Stimulated activated CD4-positive, alpha-beta T cell treated with anti-CD3 and anti-CD28 coated beads, Interleukin-1b, Interleukin-23, amount 100 ng/mL, for 48 hours (primary cell): Measurements from ENCODE around the gene RSPRY1.

Source experiments
- DNase-seq: peaks from one replicate; pipeline ENCODE4 v3.0.0-alpha.2; 2020

Gene RSPRY1

DNA sequence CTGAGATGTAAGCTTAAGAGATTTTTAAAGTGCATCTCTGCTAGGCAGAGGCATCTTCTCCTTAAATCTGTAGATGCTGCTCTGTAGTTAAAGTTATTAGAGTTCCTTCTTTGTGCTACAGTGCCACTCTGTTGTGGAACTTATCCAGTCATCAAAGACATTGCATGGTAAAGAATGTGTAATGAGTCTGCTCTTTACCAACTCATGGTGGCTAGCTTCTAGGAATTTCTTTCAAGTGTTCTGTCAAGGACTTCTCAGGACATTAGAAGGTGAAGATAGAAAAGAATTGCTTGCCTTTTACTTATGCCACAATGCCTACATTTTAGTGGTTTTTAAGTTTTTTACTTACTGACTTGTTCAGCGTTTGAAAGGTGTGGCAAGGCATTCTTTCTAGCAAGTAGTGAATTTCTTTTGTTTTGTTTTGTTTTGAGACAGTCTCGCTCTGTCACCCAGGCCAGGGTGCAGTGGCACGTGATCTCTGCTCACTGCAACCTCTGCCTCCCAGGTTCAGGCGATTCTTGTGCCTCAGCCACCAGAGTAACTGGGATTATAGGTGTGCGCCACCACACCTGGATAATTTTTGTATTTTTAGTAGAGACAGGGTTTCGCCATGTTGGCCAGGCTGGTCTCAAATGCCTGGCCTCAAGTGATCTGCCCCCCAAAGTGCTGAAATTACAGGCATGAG lies 38.7 kb downstream of the RSPRY1 start:
- no peak for DNase-seq

- DNase-seq = no peak
Observed at GRCh38 chr16:57225978-57226377, 39.8 kb downstream of the RSPRY1 start.

- no peak for DNase-seq
Observed at GRCh38 chr16:57226701-57227621, 40.8 kb downstream of the RSPRY1 start.

DNA sequence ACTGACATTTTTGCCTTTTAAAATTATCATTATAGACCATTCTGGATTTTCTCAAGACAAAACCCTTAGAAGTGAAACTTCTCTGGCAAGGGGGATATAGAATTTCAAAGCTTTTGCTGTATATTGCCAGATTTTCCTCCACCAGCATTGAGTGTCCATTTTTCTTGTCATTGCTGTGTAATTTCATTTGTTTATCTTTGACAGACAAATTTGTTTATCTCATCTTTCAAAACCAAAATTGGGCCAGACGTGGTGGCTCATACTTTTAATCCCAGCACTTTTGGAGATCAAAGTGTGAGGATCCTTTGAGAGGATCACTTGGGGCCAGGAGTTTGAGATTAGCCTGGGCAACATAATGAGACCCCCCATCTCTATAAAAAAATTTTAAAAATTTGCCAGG lies 43.0 kb downstream of the RSPRY1 start:
- DNase-seq = no peak

- DNase-seq = no peak
Observed at GRCh38 chr16:57231821-57232350, 45.8 kb downstream of the RSPRY1 start.

DNA sequence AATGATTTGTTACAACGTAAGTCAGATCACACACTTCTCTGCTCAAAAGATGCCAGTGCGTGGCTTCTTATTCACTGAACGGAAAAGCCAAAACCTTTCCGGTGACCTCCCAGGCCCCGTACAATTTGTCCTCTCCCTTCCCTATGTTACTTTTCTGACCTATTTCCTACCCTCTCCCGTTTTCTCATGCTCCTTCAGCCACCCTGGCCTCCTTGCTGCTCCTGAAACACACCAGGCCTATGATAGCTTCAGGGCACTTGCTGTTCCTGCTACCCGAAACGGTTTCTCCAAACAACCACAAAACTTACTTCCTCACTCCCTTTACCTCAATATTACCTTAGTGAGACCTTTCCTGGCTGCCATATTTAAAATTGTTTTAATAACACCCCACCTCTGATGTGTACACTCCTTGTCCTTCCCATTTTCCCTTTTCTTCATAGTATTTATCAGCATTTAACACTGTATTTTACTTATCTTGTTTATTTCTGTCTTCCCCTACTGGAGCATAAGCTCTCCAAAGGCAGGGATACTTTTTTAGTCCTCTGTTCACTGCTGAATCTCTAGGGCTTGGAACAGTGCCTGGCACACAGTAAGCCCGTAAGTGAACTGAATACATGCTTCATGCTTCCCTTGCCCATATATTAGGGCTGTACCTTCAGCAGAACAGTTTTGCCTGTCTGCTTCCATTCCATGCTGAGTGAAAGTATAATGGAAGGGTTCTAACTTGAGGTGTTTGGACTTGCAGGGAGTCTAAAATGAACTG lies 48.0 kb downstream of the RSPRY1 start:
- no peak for DNase-seq

DNA sequence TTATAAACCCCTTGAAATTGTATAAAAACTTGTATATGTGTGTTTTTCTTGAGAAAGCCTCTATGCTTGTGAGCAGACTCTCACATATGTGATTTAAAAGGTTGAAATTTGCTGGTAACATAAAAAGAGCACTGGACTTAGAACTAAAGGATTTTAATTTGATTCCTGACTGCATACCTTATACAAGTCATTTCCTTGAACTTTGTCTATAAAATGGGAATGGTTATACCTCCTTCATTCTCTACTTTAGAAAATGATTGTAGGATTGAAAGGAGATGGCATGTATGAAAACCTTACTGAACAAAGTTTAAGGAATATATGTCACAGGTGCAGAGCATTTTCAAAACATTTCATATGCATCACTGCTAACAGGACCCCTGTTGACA lies 48.6 kb downstream of the RSPRY1 start:
- no peak for DNase-seq

DNA sequence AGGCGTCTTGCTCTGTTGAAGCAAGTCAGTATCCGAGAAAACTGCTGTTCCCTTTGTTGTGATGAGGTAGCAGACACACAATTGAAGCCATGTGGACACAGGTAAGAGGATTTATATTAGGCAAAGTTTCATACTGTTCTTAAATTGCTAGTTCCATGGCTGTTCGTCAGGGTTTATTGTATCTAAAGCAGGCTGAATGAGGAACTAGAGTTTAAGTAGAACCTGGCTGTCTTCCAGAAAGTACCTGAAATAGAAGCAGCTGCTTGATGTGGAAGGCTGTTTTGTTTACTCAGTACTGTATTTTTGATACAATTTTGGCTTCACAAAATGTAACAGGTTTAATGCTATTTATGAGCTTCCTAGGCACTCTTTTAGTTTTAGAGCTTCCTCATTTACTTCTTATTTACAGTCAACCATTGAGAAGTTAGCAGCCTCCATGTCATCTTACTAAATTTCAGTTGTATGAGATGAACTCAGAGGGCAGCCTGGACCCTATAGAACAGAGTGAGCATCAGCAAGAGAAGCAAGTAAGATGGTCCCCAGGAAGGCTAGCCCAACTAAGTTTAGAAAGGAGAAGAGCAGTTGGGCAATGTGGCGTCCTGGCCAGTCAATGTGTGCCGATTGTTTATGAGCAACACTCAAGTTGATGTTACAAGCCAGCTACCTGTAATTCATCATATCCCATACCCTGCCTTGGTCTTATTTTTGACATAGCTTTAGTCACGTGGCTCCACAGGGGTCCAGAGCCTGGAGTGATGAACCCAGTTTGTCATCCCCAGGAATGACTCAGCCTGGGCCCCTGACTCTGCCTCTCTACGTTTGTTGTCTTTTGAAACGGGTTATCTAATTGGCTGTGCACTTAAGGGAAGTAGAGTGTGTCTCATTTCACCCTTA lies 49.2 kb downstream of the RSPRY1 start:
- DNase-seq = peak; percentile 80

GRCh38 chr16:57236022-57236350 lies 49.9 kb downstream of the RSPRY1 start:
- DNase-seq = no peak

- DNase-seq = no peak
Observed at GRCh38 chr16:57238682-57239081, 52.6 kb downstream of the RSPRY1 start.

DNA sequence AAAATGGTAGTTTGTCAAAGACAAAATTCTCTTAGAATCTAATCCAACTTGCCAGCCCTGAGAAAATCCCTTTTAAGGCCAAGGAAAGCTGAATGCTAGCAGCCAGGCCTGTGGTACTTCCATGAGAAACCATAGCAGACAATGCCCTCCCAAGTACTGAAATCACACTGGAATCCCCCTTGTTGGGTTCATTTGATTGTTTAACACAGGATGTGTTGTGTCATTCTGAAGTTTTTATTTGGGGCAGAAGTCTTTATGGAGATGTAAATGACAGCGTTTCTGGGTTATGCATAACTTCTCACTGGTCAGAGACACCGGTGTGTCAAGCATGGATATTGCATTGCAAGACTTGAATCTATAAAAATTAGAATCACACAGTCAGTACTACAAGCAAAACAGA lies 53.0 kb downstream of the RSPRY1 start:
- no peak for DNase-seq

- no peak for DNase-seq
Observed at GRCh38 chr16:57240851-57241250, 54.7 kb downstream of the RSPRY1 start.

- DNase-seq = no peak
Observed at GRCh38 chr16:57242650-57243049, 56.5 kb downstream of the RSPRY1 start.

DNA sequence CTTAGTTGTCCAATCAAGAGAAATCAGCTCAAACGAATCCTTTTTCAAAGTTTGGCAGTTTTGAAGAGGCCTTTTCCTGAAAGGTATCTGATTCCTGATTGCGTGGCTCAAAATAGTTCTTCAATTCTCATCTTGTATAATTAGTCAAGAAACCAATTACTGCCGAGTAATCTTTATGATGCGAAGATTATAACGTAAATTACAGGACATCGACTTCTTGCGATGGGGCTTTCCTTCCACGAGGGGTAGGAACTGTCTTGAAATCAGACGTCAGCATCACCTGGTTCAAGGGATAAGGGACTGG lies 58.3 kb downstream of the RSPRY1 start:
- no peak for DNase-seq

GRCh38 chr16:57244767-57245471 lies 58.8 kb downstream of the RSPRY1 start, which contains the start of gene ARL2BP:
Gene ARL2BP, plus strand, starts transcription at chr16:57245259. Its CDS starts 109 bp downstream, at chr16:57245368.
- DNase-seq = peak; percentile 97

GRCh38 chr16:57245472-57246113 lies 59.5 kb downstream of the RSPRY1 start:
- no peak for DNase-seq

GRCh38 chr16:57251352-57251751 lies 65.2 kb downstream of the RSPRY1 start:
- no peak for DNase-seq

GRCh38 chr16:57252148-57252721 lies 66.1 kb downstream of the RSPRY1 start:
- no peak for DNase-seq

GRCh38 chr16:57253466-57253865 lies 67.3 kb downstream of the RSPRY1 start:
- DNase-seq = no peak

DNA sequence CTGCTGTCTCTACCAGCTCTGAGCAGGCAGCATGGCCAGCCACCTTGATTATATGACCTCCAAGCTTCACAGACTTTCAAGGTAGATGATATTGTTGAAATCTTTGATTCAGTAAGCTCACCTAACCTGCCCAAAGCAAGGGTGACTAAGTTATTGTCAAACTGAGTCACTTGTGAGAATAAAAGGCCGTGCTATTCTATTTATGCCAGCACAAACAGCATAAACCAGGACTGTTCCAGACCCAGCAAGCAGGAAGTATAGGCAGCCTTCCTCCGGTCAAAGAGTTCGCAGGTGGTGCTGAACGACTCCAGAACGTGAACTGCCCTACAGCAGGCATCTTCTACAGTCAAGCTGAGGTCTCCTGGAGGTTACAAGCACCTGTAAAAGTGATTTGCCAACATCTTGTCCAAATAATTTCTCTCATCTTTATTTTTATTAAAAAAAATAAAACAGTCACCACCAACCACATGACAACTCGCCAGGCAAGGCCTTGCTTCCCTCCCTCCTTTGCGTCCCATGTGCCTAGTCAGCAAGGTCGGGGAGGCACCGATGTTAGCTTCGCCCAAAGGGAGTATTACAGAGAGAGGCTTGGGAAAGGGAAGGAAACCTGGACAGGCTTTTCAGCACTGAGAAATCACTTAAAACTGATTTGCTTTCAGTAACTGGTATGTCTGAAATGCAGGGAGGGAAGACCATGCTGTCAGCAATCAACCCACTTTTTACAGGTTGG lies 69.7 kb downstream of the RSPRY1 start:
- DNase-seq = no peak
